Stimulated activated naive CD8-positive, alpha-beta T cell treated with anti-CD3 and anti-CD28 coated beads, Interleukin-15, amount 100 ng/mL, for 72 hours (primary cell): ENCODE results near the gene KRTAP2-4.

Experiments
- ATAC-seq: fragments of 150-1000 bp; cut with Tn5 transposase; 2 replicates; pipeline ENCODE4 v1.10.0; 2021; ENCODE audit warnings: mild to moderate bottlenecking, moderate library complexity
- DNase-seq, 2 donors: peaks; one replicate each; pipeline ENCODE4 v3.0.0; 2021 to 2022
- H3K27ac Mint-ChIP-seq, 2 donors: one replicate each; pipeline ENCODE4 v1.8.0; 2022; ENCODE audit warnings: mild to moderate bottlenecking in 2 of 2, mixed read lengths in 2 of 2, moderate library complexity in 2 of 2
- H3K27me3 Mint-ChIP-seq: one replicate; pipeline ENCODE4 v1.8.0; 2022; ENCODE audit warnings: mixed read lengths
- H3K4me1 Mint-ChIP-seq: one replicate; pipeline ENCODE4 v1.8.0; 2022; ENCODE audit warnings: mild to moderate bottlenecking, mixed read lengths
- H3K4me3 Mint-ChIP-seq, 2 donors: one replicate each; pipeline ENCODE4 v1.8.0; 2022; ENCODE audit warnings: mild to moderate bottlenecking in 2 of 2, mixed read lengths in 2 of 2, moderate library complexity in 1 of 2
- H3K9me3 Mint-ChIP-seq, 2 donors: one replicate each; pipeline ENCODE4 v1.8.0; 2022; ENCODE audit warnings: mixed read lengths in 2 of 2

KRTAP2-4 gene

DNA sequence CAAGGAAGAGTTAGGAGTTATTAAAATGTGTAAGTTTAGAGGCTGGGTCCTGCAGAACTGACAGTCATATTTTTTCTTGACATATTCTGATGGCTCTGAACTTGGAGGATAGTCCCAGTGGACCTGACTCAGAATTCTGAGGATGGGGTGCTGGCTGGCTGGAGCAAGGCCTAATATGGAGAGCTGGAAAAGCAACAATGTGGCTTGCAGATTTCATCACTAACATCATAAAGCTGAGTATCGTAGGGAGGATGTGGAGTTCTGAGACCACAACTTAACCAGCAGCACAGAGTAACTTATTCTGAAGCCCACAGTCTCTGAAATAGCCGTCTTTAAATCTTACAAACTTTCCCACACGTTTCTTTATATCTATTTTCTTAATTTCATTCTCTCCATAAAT lies 41.0 kb downstream of the KRTAP2-4 start:
- no peak for DNase-seq
- Mint-ChIP-seq H3K4me3 (no peak overlapping the region), H3K9me3 (no peaks in the 10 kb centered on the region), H3K4me1 (peaks cover 7% of the 10 kb centered on the region), H3K27ac (no peak overlapping the region), H3K27me3 (no peaks in the 10 kb centered on the region)
- no peak for ATAC-seq

DNA sequence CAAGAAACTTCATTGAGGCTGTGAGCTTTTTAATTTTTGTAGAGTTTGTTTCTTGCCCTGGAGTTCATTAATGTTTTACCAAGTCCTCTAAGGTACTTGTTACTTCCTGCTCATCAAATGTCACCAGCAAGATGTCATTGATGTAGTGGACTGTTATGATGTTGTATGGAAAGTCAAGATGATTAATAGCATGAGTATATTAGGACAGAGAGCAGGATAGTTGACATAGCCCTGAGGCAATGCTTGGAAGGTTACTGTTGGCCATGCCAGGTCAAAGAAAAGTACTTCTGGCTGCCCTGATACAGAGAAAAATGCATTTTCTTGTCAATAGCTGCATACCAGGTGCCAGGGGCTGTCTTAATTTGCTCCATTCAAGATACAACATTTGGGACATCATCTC lies 45.3 kb downstream of the KRTAP2-4 start:
- Mint-ChIP-seq H3K27ac (no peak overlapping the region), H3K9me3 (no peaks in the 10 kb centered on the region), H3K4me1 (peaks cover 7% of the 10 kb centered on the region), H3K27me3 (no peaks in the 10 kb centered on the region), H3K4me3 (no peak overlapping the region)
- DNase-seq, result no peak
- no peak for ATAC-seq

DNA sequence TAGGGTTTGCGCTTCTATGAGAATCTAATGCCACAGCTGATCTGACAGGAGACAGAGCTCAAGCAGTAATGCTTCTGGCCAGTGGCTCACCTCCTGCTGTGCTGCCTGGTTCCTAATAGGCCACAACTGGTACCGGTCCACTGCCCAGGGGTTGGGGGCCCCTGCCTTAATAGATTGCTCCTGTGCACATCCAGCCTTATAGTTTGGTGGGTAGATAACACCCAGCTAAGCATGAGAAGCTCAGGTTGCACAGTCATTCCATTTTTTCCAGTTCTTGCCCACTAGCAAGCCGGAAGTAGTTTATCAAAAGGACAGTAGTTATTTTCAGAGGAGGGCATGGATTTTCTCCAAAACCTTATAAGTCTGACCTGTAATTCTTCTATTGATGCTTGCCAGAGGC lies 46.3 kb downstream of the KRTAP2-4 start:
- DNase-seq, result no peak
- no peaks in the 10 kb centered on the region for H3K4me1 Mint-ChIP-seq
- H3K9me3 Mint-ChIP-seq, result no peaks in the 10 kb centered on the region
- no peak overlapping the region for H3K27ac Mint-ChIP-seq
- H3K27me3 Mint-ChIP-seq, result no peaks in the 10 kb centered on the region
- H3K4me3 Mint-ChIP-seq, result no peak overlapping the region
- ATAC-seq, result no peak

DNA sequence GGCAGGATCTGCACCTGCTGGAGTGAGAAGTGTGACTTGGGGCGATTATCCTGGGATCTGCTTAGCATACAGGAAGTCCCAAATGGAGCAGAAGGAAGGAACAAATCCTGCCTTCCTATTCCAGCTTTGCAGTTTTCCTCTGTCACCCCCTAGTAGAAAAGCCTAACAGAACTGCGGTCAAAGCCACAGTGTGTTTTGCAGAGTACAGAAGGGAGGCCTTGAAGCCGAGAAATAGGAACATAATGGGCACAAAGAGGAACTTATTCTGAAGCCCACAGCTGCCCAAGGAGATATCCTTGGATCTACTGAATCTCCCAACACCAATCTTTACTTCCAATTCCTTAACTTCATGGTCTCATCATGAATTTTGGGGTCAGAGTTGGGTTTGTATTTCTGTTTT lies 47.1 kb downstream of the KRTAP2-4 start:
- Mint-ChIP-seq H3K9me3 (no peaks in the 10 kb centered on the region), H3K4me1 (no peaks in the 10 kb centered on the region), H3K4me3 (no peak overlapping the region), H3K27ac (no peak overlapping the region), H3K27me3 (no peaks in the 10 kb centered on the region)
- ATAC-seq, result no peak
- no peak for DNase-seq

DNA sequence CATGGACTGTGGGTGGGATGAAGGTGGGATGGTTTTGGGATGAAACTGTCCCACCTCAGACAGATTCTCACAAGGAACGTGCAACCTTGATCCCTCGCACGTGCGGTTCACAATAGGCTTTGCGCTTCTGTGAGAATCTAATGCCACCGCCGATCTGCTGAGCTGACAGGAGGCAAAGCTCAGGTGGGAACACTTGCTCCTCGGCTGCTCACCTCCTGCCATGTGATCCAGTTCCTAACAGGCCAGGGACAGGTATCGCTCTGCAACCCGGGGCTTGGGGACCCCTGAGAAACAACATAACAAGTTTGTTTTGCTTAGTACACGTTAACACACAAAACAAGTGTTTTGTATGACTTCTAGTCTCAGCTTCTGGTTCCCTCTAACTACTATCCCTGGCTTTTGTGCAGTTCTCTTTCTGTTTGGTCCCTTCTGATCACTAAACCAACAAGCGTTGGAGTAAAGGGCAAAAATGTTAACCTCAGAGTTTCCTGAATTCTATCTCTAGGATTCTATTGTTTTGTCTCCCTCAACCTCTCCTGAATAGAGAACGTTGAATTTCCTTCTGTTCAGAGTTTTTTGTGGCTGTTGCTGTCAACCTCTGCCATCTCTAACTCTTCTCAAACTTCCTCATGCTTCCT lies 49.0 kb downstream of the KRTAP2-4 start:
- H3K27me3 Mint-ChIP-seq, result no peaks in the 10 kb centered on the region
- no peak overlapping the region for H3K27ac Mint-ChIP-seq
- no peak overlapping the region for H3K4me3 Mint-ChIP-seq
- H3K9me3 Mint-ChIP-seq, result no peaks in the 10 kb centered on the region
- DNase-seq (no peak), ATAC-seq (no peak)
- no peaks in the 10 kb centered on the region for H3K4me1 Mint-ChIP-seq

DNA sequence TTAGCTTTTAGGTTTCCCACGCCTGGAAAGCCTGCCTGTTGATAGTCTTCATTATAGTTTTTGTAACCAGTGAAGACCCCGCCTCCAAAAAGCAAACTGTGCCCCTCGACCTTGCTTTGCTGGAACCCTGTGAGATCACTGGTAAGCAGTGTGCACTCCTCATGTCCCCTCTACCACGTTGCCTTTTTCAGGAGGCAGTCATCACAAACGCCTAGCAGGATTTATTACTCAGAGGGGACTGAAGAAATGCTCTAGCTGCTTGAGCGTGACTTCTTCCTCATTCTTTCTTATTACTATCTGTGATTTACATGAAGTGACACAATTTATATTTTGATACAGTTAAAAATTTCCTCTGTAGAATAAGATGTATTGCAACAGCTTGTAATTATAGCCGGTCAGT lies 50.2 kb downstream of the KRTAP2-4 start:
- ATAC-seq (no peak), DNase-seq (no peak)
- H3K4me3 Mint-ChIP-seq, result no peak overlapping the region
- H3K9me3 Mint-ChIP-seq, result no peaks in the 10 kb centered on the region
- H3K27me3 Mint-ChIP-seq, result no peaks in the 10 kb centered on the region
- no peaks in the 10 kb centered on the region for H3K4me1 Mint-ChIP-seq
- H3K27ac Mint-ChIP-seq, result no peak overlapping the region
